ENCODE measurements around the gene LRP1B. TPM values are rescaled to one million over a fixed set of nuclear protein-coding genes. Genes with fewer than 3 reads are reported as not detected.
"Not testable (repeated sequence)": the region's sequence is repeated elsewhere in the genome, so short reads cannot be mapped to it uniquely, and the experiment has no call there.

Gene LRP1B
- total RNA-seq, 2 donors from 2014 or later: 0.79 to 1.8 TPM

DNA sequence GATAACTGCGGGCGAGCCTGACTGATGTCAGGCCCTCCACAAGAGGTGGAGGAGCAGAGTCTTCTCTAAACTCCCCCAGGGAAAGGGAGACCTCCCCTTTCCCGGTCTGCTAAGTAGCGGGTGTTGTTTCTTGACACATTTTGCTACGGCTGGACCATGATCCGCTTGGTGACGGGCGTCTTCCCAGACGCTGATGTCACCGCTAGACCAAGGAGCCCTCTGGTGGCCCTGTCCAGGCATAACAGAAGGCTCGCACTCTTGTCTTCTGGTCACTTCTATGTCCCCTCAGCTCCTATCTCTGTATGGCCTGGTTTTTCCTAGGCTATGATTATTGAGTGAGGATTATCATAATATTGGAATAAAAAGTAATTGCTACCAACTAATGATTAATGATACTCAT lies 1166.5 kb downstream of the LRP1B start:
- H3K27ac ChIP-seq (ENCODE audit: low read depth, low read length); H3K36me3 ChIP-seq (ENCODE audit: control insufficient read depth, insufficient read depth, low read length); H3K27me3 ChIP-seq (ENCODE audit: control insufficient read depth, insufficient read depth, low read length, poor library complexity, severe bottlenecking); H3K4me1 Mint-ChIP-seq; H3K9me3 Mint-ChIP-seq; H3K4me1 ChIP-seq (ENCODE audit: control insufficient read depth, insufficient read depth, low read length); H3K36me3 Mint-ChIP-seq (ENCODE audit: low read depth); H3K27ac Mint-ChIP-seq; H3K27me3 Mint-ChIP-seq (ENCODE audit: insufficient read depth); H3K4me3 ChIP-seq (ENCODE audit: low read length); H3K4me3 Mint-ChIP-seq; H3K9me3 ChIP-seq (ENCODE audit: control insufficient read depth, low read length); H3K9ac ChIP-seq (ENCODE audit: extremely low read depth, low read length, poor library complexity, severe bottlenecking): not testable (repeated sequence)
- 83 to 90% methylated on average over 8 to 11 of the region's 11 CpGs for WGBS, 2 experiments (ENCODE audit: insufficient coverage in 1 of 2, insufficient read length in 1 of 2)
- peak; percentile 79 for DNase-seq
- TF ChIP-seq, protein P1, sequence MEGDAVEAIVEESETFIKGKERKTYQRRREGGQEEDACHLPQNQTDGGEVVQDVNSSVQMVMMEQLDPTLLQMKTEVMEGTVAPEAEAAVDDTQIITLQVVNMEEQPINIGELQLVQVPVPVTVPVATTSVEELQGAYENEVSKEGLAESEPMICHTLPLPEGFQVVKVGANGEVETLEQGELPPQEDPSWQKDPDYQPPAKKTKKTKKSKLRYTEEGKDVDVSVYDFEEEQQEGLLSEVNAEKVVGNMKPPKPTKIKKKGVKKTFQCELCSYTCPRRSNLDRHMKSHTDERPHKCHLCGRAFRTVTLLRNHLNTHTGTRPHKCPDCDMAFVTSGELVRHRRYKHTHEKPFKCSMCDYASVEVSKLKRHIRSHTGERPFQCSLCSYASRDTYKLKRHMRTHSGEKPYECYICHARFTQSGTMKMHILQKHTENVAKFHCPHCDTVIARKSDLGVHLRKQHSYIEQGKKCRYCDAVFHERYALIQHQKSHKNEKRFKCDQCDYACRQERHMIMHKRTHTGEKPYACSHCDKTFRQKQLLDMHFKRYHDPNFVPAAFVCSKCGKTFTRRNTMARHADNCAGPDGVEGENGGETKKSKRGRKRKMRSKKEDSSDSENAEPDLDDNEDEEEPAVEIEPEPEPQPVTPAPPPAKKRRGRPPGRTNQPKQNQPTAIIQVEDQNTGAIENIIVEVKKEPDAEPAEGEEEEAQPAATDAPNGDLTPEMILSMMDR (conservative IDR thresholded peaks at IDR 0.05): peak; percentile 78

DNA sequence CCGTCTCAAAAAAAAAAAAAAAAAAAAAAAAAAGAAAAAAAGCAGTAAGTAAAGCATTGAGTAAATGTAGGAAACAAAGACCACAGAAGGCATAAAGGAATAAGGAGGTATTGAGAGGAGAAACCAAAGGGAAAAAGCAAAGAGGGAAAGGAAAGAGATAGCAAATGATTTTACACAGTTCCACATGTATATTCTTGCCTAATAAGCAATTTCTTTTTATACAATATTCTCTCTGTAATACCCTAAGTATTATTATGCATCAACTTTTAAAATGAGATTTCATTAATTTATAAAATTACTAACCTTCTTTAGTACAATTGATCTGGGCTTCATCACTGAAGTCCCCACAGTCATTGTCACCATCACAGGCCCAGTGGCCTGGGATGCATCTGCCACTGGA lies 1180.9 kb downstream of the LRP1B start:
- H3K27me3 Mint-ChIP-seq (ENCODE audit: insufficient read depth): no peaks in the 10 kb centered on the region
- no peaks in the 10 kb centered on the region for H3K9me3 Mint-ChIP-seq
- WGBS, 2 experiments (ENCODE audit: insufficient coverage in 1 of 2, insufficient read length in 1 of 2): no CpG with 5 or more reads among the region's 1 CpG
- Histone ChIP-seq H3K4me3 (ENCODE audit: low read length) (no peak overlapping the region), H3K27ac (ENCODE audit: low read depth, low read length) (no peak overlapping the region), H3K27me3 (ENCODE audit: control insufficient read depth, insufficient read depth, low read length, poor library complexity, severe bottlenecking) (no peaks in the 10 kb centered on the region), H3K9me3 (ENCODE audit: control insufficient read depth, low read length) (no peaks in the 10 kb centered on the region), H3K36me3 (ENCODE audit: control insufficient read depth, insufficient read depth, low read length) (no peaks in the 10 kb centered on the region), H3K9ac (ENCODE audit: extremely low read depth, low read length, poor library complexity, severe bottlenecking) (no peak overlapping the region), H3K4me1 (ENCODE audit: control insufficient read depth, insufficient read depth, low read length) (no peaks in the 10 kb centered on the region)
- H3K27ac Mint-ChIP-seq: no peak overlapping the region
- no peaks in the 10 kb centered on the region for H3K36me3 Mint-ChIP-seq (ENCODE audit: low read depth)
- DNase-seq: no peak
- TF ChIP-seq, protein P1 (conservative IDR thresholded peaks at IDR 0.05): no peak
- peaks cover 3% of the 10 kb centered on the region for H3K4me1 Mint-ChIP-seq
- no peak overlapping the region for H3K4me3 Mint-ChIP-seq

DNA sequence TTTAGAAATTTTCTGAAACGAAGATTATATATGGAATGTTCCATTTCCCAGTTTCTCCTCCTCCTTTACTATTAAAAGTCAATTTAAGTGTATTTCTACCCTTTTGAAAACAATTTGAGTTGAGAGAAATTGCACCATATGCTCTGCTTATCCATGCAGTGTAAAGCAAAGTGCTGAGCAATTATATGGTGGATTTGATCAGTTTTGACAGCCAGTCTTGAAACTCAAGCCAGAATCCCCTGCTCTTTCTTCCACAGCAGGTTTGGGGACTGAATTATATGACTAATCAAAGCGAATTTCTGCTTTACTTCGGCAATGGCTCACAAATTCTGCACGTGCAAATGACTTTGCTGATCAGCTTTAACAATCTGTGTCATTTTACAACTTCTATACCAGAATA lies 1183.6 kb downstream of the LRP1B start:
- Histone ChIP-seq H3K27ac (ENCODE audit: low read depth, low read length) (no peak overlapping the region), H3K27me3 (ENCODE audit: control insufficient read depth, insufficient read depth, low read length, poor library complexity, severe bottlenecking) (no peaks in the 10 kb centered on the region), H3K36me3 (ENCODE audit: control insufficient read depth, insufficient read depth, low read length) (no peaks in the 10 kb centered on the region), H3K4me1 (ENCODE audit: control insufficient read depth, insufficient read depth, low read length) (no peaks in the 10 kb centered on the region), H3K4me3 (ENCODE audit: low read length) (no peak overlapping the region), H3K9me3 (ENCODE audit: control insufficient read depth, low read length) (no peaks in the 10 kb centered on the region), H3K9ac (ENCODE audit: extremely low read depth, low read length, poor library complexity, severe bottlenecking) (no peak overlapping the region)
- no peak for DNase-seq
- Mint-ChIP-seq H3K9me3 (no peaks in the 10 kb centered on the region), H3K4me3 (no peak overlapping the region), H3K27me3 (ENCODE audit: insufficient read depth) (no peaks in the 10 kb centered on the region), H3K4me1 (peaks cover 2% of the 10 kb centered on the region), H3K27ac (no peak overlapping the region), H3K36me3 (ENCODE audit: low read depth) (no peaks in the 10 kb centered on the region)
- TF ChIP-seq, protein P1 (conservative IDR thresholded peaks at IDR 0.05): no peak
- WGBS, 2 experiments (ENCODE audit: insufficient coverage in 1 of 2, insufficient read length in 1 of 2): 73 to 75% methylated on average over 2 to 3 of the region's 4 CpGs
